K562 (cell line): ENCODE measurements around the gene MTNR1B. TPM values are rescaled to one million over a fixed set of nuclear protein-coding genes. Genes with fewer than 3 reads are reported as not detected.

Experiments
- ATAC-seq: fragments of 200-7000 bp; cut with Tn5 transposase; 3 replicates; pipeline ENCODE4 v1.9.1; 2020; ENCODE audit warnings: moderate library complexity
- Bru-seq: library from RNA; stranded (reverse); fragments of 400-500 nt; gene quantifications from one replicate; lab custom pipeline; 2021; lab: Mats Ljungman, UMichigan
- BruChase-seq, 2 experiments: library from RNA; stranded (reverse); fragments of 400-500 nt; gene quantifications; one replicate each; lab custom pipeline; 2021; lab: Mats Ljungman, UMichigan
- BruUV-seq: library from RNA; stranded (reverse); fragments of 400-500 nt; replicated peaks from 2 replicates; lab custom pipeline; 2021; lab: Mats Ljungman, UMichigan
- CTCF ChIA-PET: fragments of 300-600 bp; formaldehyde crosslinking; extraction: SDS; loops from one replicate; lab custom pipeline; 2021; ENCODE audit warnings: low intra/inter-chr PET ratio; lab: Yijun Ruan, JAX
- POLR2A ChIA-PET: fragments of 300-600, 350-650 bp; sonication (Branson Sonifier 250); formaldehyde crosslinking; extraction: SDS; loops from one replicate; lab custom pipeline; 2021; ENCODE audit warnings: antibody characterized with exemption, inconsistent platforms; lab: Yijun Ruan, JAX
- DNase-seq, 4 experiments: peaks; one replicate each; pipeline versions ENCODE4 v3.0.0 to v3.0.0-alpha.2; 2011 to 2018; ENCODE audit warnings: low spot score in 3 of 4, mixed read lengths in 3 of 4; ENCODE audit errors: extremely low read depth in 1 of 4
- FAIRE-seq: peaks from 2 replicates; lab custom pipeline; 2011; peaks lifted over from hg19 to GRCh38; lab: Jason Lieb, UNC
- H2AFZ ChIP-seq: 2 replicates; pipeline ENCODE4 v1.6.0; 2011; ENCODE audit warnings: low read depth, low read length, control low read depth, inconsistent platforms
- H3K27ac ChIP-seq: fragments of 200-600 bp; 3 replicates; pipeline ENCODE4 v1.8.0; 2011; ENCODE audit warnings: low read depth, mild to moderate bottlenecking, control low read depth, inconsistent platforms, low read length, moderate library complexity, mixed read lengths; ENCODE audit errors: extremely low read depth
- H3K27me3 ChIP-seq, 2 experiments: fragments of 300-600 bp in 1 of 2; 2 replicates in 1 of 2; 3 replicates in 1 of 2; pipeline versions ENCODE4 v1.6.0 to v1.8.0; 2011; ENCODE audit warnings: inconsistent platforms in 2 of 2, low read length in 2 of 2, mild to moderate bottlenecking in 1 of 2, mixed read lengths in 1 of 2, moderate library complexity in 1 of 2; ENCODE audit not compliant: control insufficient read depth in 2 of 2, insufficient read depth in 2 of 2
- H3K36me3 ChIP-seq: fragments of 300-600 bp; 3 replicates; pipeline ENCODE4 v1.8.0; 2011; ENCODE audit warnings: mild to moderate bottlenecking, low read length, inconsistent platforms; ENCODE audit not compliant: control insufficient read depth, insufficient read depth
- H3K4me1 ChIP-seq, 2 experiments: fragments of 200-600 bp in 1 of 2; replicated peaks in 1 of 2; 2 replicates in 1 of 2; 3 replicates in 1 of 2; pipeline versions ENCODE4 v1.5.1 to v1.8.0; 2011; ENCODE audit warnings: inconsistent platforms in 2 of 2, low read length in 2 of 2, mild to moderate bottlenecking in 1 of 2, mixed read lengths in 1 of 2, moderate library complexity in 1 of 2; ENCODE audit not compliant: control insufficient read depth in 2 of 2, insufficient read depth in 2 of 2
- H3K4me2 ChIP-seq: 2 replicates; pipeline ENCODE4 v1.6.1; 2011; ENCODE audit warnings: low read length, control low read depth, inconsistent platforms, mixed read lengths; ENCODE audit not compliant: insufficient read depth
- H3K4me3 ChIP-seq: fragments of 200-600 bp; sonication (generic), shearing (Covaris generic); 2 replicates; pipeline ENCODE4 v1.5.1; 2016; ENCODE audit warnings: control low read depth, inconsistent platforms
- H3K79me2 ChIP-seq: fragments of 200-600 bp; 3 replicates; pipeline ENCODE4 v1.8.0; 2011; ENCODE audit warnings: low read length, inconsistent platforms; ENCODE audit not compliant: control insufficient read depth, insufficient read depth
- H3K9ac ChIP-seq, 2 experiments: 2 replicates each; pipeline versions ENCODE4 v1.6.0 to v1.6.1; 2011; ENCODE audit warnings: low read depth in 2 of 2, low read length in 2 of 2, control low read depth in 1 of 2, inconsistent platforms in 1 of 2, mild to moderate bottlenecking in 1 of 2, mixed read lengths in 1 of 2; ENCODE audit not compliant: insufficient read depth in 1 of 2
- H3K9me1 ChIP-seq: one replicate; pipeline ENCODE4 v1.6.0; 2011; ENCODE audit warnings: inconsistent platforms, mild to moderate bottlenecking, low read length, moderate library complexity; ENCODE audit not compliant: control insufficient read depth, insufficient read depth
- H3K9me3 ChIP-seq: replicated peaks from 2 replicates; pipeline ENCODE4 v1.5.1; 2011; ENCODE audit warnings: low read depth, low read length, inconsistent platforms; ENCODE audit not compliant: control insufficient read depth, insufficient read depth
- H4K20me1 ChIP-seq: replicated peaks from 2 replicates; pipeline ENCODE4 v1.6.1; 2011; ENCODE audit warnings: low read length, inconsistent platforms, mixed read lengths; ENCODE audit not compliant: control insufficient read depth, insufficient read depth
- CBX8 ChIP-seq: fragments of 200-600 bp; sonication (generic); IDR thresholded peaks from 2 replicates; pipeline ENCODE4 v1.6.1; 2012; ENCODE audit warnings: borderline replicate concordance, mixed run types, low read depth, mild to moderate bottlenecking, moderate library complexity, mixed read lengths, low read length, control low read depth, inconsistent platforms; ENCODE audit not compliant: poor library complexity, severe bottlenecking; ENCODE audit errors: extremely low read depth
- GATA2 ChIP-seq: sonication (generic); formaldehyde crosslinking; IDR thresholded peaks from 2 replicates; pipeline ENCODE4 v1.4.0; 2020; ENCODE audit warnings: mild to moderate bottlenecking, missing genetic modification reagents
- GTF2E2 ChIP-seq: fragments of 200-800 bp; sonication (Bioruptor generic); IDR thresholded peaks from 2 replicates; pipeline ENCODE4 v1.6.1; 2016; ENCODE audit warnings: missing genetic modification characterization, missing compliant biosample characterization
- HDAC1 ChIP-seq, 2 experiments: fragments of 450-650 bp; IDR thresholded peaks; 2 replicates each; pipeline ENCODE4 v1.6.1; 2016 to 2017; ENCODE audit warnings: inconsistent platforms in 1 of 2, mild to moderate bottlenecking in 1 of 2, moderate library complexity in 1 of 2
- IRF1 ChIP-seq: sonication (generic); formaldehyde crosslinking; IDR thresholded peaks from 2 replicates; pipeline ENCODE4 v1.8.0; 2022; ENCODE audit warnings: missing genetic modification reagents, mild to moderate bottlenecking, borderline replicate concordance
- JUND ChIP-seq, 2 experiments: IDR thresholded peaks; 2 replicates in 1 of 2; 3 replicates in 1 of 2; pipeline ENCODE4 v1.6.1; 2011; ENCODE audit warnings: borderline replicate concordance in 2 of 2, low read depth in 2 of 2, low read length in 2 of 2, improper control_type of control experiment in 1 of 2, missing biosample characterization in 1 of 2, missing genetic modification characterization in 1 of 2, missing genetic modification reagents in 1 of 2
- RBM14 ChIP-seq: fragments of 200-400 bp; formaldehyde crosslinking; IDR thresholded peaks from 2 replicates; pipeline ENCODE4 v1.6.1; 2018; ENCODE audit warnings: low read depth, mild to moderate bottlenecking, low read length, moderate library complexity, borderline replicate concordance; ENCODE audit not compliant: insufficient read depth
- SMAD3 ChIP-seq: fragments of 450-650 bp; formaldehyde crosslinking; conservative IDR thresholded peaks from 2 replicates; pipeline ENCODE4 v1.4.0; 2020; ENCODE audit warnings: mild to moderate bottlenecking
- TFE3 ChIP-seq: fragments of 450-650 bp; formaldehyde crosslinking; IDR thresholded peaks from 2 replicates; pipeline ENCODE4 v1.4.0; 2020; ENCODE audit warnings: mild to moderate bottlenecking, mixed read lengths
- ZNF165 ChIP-seq: fragments of 250-450 bp; sonication (Bioruptor Pico); IDR thresholded peaks from 2 replicates; pipeline ENCODE4 v1.4.0; 2020; ENCODE audit warnings: borderline replicate concordance
- ZNF324 ChIP-seq: fragments of 250-450 bp; sonication (Bioruptor Pico); IDR thresholded peaks from 2 replicates; pipeline ENCODE4 v1.4.0; 2020; ENCODE audit warnings: mild to moderate bottlenecking
- ZNF586 ChIP-seq: fragments of 450-650 bp; formaldehyde crosslinking; conservative IDR thresholded peaks from 2 replicates; pipeline ENCODE4 v1.4.0; 2020; ENCODE audit warnings: mild to moderate bottlenecking, moderate library complexity
- ZNF655 ChIP-seq: fragments of 250-450 bp; sonication (Bioruptor Pico); IDR thresholded peaks from 2 replicates; pipeline ENCODE4 v1.5.0; 2021
- WGBS: fragments of 100-300 bp; shearing (Covaris generic); methylation state at CpG from one replicate; pipeline ENCODE4 v1.1.6; 2016; ENCODE audit warnings: low coverage, mixed read lengths; ENCODE audit not compliant: insufficient coverage; ENCODE audit errors: missing lambda C conversion rate; 5-methylcytosine and 5-hydroxymethylcytosine counted together
- in situ Hi-C: fragments of 300-500 bp; cut with MboI; formaldehyde crosslinking; loops from 4 replicates; pipeline ENCODE4 v1.15.0; 2018; ENCODE audit warnings: inconsistent platforms, mixed read lengths
- intact Hi-C: fragments of 100-400 bp; cut with micrococcal nuclease; formaldehyde crosslinking; loops from 2 replicates; pipeline ENCODE4 v1.14.2; 2022
- long read RNA-seq, 3 experiments: library from polyadenylated mRNA in 2 of 3; library from RNA in 1 of 3; unstranded in 2 of 3; stranded (forward) in 1 of 3; transcript quantifications; one replicate each; pipeline ENCODE4 v2.0.0, GENCODE V29; 2019 to 2022
- polyA minus RNA-seq, 3 experiments: library from RNA; depleted of rRNA, polyadenylated mRNA; stranded (reverse); fragments of >200 nt; gene quantifications; 2 replicates each; pipeline ENCODE4 v1.2.3, GENCODE V29; 2011
- polyA plus RNA-seq, 8 experiments: library from polyadenylated mRNA; depleted of rRNA in 4 of 8; stranded (reverse) in 5 of 8; unstranded in 3 of 8; fragments of >200 nt; fragmentation: Nextera tagmentation in 2 of 8; fragmentation: Illumina TruSeq in 1 of 8; extraction: Ambion mirVana in 2 of 8; extraction: Trizol in 1 of 8; gene quantifications; 2 replicates each; pipeline versions ENCODE4 v1.2.1 to v1.2.3, GENCODE V29; 2011 to 2014; ENCODE audit warnings: inconsistent platforms in 1 of 8, missing spikeins in 1 of 8
- total RNA-seq, 7 experiments: library from RNA; depleted of rRNA in 6 of 7; stranded (reverse); fragments of >200 nt in 6 of 7; fragmentation: Illumina TruSeq in 2 of 7; extraction: Trizol in 2 of 7; gene quantifications; 2 replicates each; pipeline versions ENCODE4 v1.2.1 to v1.2.3, GENCODE V29; 2011 to 2021; ENCODE audit warnings: low replicate concordance in 1 of 7

The MTNR1B gene
- total RNA-seq (2011; cell fraction: chromatin; rRNA removed; ENCODE audit: low replicate concordance) = not detected in 2 replicates
- not detected in 2 replicates for total RNA-seq (2011; cell fraction: nucleolus; rRNA removed)
- total RNA-seq (2011; cell fraction: nucleoplasm; rRNA removed) = not detected in 2 replicates
- total RNA-seq (2014; rRNA removed) (not detected in 2 replicates), total RNA-seq (2014; rRNA removed; fragmentation: Illumina TruSeq; extraction: Trizol) (not detected in 2 replicates), total RNA-seq (2015; rRNA removed; fragmentation: Illumina TruSeq; extraction: Trizol) (not detected in 2 replicates), total RNA-seq (2021) (not detected in 2 replicates), polyA plus RNA-seq (2011; rRNA removed) (not detected in 2 replicates), polyA plus RNA-seq (2014; fragmentation: Illumina TruSeq; extraction: Trizol) (not detected in 2 replicates), polyA plus RNA-seq (2014; fragmentation: Nextera tagmentation; extraction: Ambion mirVana) (not detected), polyA plus RNA-seq (2014; rRNA removed) (not detected in 2 replicates), polyA minus RNA-seq (2011; rRNA and poly(A)+ RNA removed) (not detected in 2 replicates), Bru-seq, nascent RNA (not detected), BruChase-seq, experiment 1, labeled RNA remaining after a 2-hour chase (not detected), BruChase-seq, experiment 2, labeled RNA remaining after a 6-hour chase (not detected)
- not detected in 2 replicates for polyA plus RNA-seq (2011; cell fraction: cytosol; rRNA removed)
- not detected in 2 replicates for polyA plus RNA-seq (2011; cell fraction: nucleus; rRNA removed)
- not detected in 2 replicates for polyA plus RNA-seq (2012)
- not detected in 2 replicates for polyA minus RNA-seq (2011; cell fraction: cytosol; rRNA and poly(A)+ RNA removed)
- polyA minus RNA-seq (2011; cell fraction: nucleus; rRNA and poly(A)+ RNA removed) = not detected in 2 replicates
- long read RNA-seq, experiment 1 = 0 reads
- long read RNA-seq, experiment 2 = 0 reads
- long read RNA-seq, experiment 3 = 0 reads

DNA sequence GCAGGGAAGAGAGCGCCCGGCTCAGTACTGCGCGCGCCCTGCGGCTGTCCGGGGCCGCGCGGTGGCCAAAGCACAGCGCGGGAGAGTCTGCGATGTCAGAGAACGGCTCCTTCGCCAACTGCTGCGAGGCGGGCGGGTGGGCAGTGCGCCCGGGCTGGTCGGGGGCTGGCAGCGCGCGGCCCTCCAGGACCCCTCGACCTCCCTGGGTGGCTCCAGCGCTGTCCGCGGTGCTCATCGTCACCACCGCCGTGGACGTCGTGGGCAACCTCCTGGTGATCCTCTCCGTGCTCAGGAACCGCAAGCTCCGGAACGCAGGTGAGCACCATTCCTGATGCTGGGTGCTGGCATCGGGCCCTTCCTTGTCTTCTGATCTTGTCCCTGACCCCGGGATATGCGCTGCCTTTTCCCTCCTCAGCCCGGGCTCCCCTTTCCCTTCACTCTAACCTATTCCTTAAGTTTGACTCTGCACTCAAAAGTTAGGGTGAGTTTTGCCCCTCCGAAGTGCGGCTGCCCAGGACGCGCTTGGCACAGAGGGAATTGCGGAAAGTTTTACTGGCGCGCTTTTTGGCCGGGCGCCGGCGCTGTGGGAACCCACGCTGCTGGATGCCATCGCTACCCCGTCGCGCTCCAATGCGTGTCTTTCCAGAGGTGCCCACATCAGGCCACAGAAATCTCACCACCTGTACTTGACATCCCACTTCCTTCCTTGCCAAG is at the start of gene MTNR1B:
Gene MTNR1B, plus strand, starts transcription at position 18 of the 714 bp plus-strand sequence. Its CDS starts 75 bp downstream, at position 93.
- ATAC-seq (no peak), DNase-seq (no peak), FAIRE-seq (no peak)
- Histone ChIP-seq H3K36me3 (no peaks in the 10 kb centered on the region), H3K27me3 (peaks cover 0 to 12% of the 10 kb centered on the region in 2 experiments; a peak in 2 of 5 replicates), H3K27ac (no peak within 1 kb of the TSS), H3K9me3 (no peaks in the 10 kb centered on the region), H2AFZ (no peak within 1 kb of the TSS), H3K9ac (no peak within 1 kb of the TSS), H3K4me1 (peaks cover 0 to 4% of the 10 kb centered on the region in 2 experiments; a peak in 2 of 5 replicates), H3K4me2 (no peak within 1 kb of the TSS), H3K4me3 (no peak within 1 kb of the TSS), H3K79me2 (no peaks in the 10 kb centered on the region), H4K20me1 (no peaks in the 10 kb centered on the region), H3K9me1 (no peaks in the 10 kb centered on the region)
- ChIA-PET POLR2A (interaction anchor here (1.0 kb wide), 1 partner anchor 17 kb away, joined by 3 read pairs; no protein-coding TSS in a partner anchor), CTCF (no interaction called here)
- intact Hi-C loops = no loop called here
- 11% methylated on average over 37 of the region's 58 CpGs for WGBS
- in situ Hi-C loops = no loop called here
- BruUV-seq = no TSS peak
- TF ChIP-seq SMAD3 (CRISPR knock-in tag) (no peak), RBM14 (no peak), CBX8 (no peak), ZNF324 (CRISPR knock-in tag) (no peak), HDAC1 (IDR thresholded peaks at IDR 0.05) (no peak), ZNF655 (CRISPR knock-in tag) (no peak), IRF1 (no peak), GATA2 (CRISPR knock-in tag) (no peak), TFE3 (no peak), GTF2E2 (tag) (no peak), JUND (IDR thresholded peaks at IDR 0.05; ENCODE audit: borderline replicate concordance, low read depth, low read length) (no peak), JUND (tag; IDR thresholded peaks at IDR 0.05; ENCODE audit: borderline replicate concordance, low read depth, low read length) (no peak), ZNF165 (CRISPR knock-in tag) (no peak), ZNF586 (CRISPR knock-in tag) (no peak)
